Measurements from ENCODE around the gene PNLIPRP1.

Gene PNLIPRP1

GRCh38 chr10:116632596-116633215 lies 41.9 kb downstream of the PNLIPRP1 start:
- DNase-seq: no peak

GRCh38 chr10:116633216-116633600 lies 42.4 kb downstream of the PNLIPRP1 start:
- DNase-seq: no peak

- no peak for DNase-seq
Measured at GRCh38 chr10:116634126-116634975, 43.6 kb downstream of the PNLIPRP1 start.

- DNase-seq: no peak
Measured at GRCh38 chr10:116636385-116636784, 45.6 kb downstream of the PNLIPRP1 start.

GRCh38 chr10:116636976-116637375 lies 46.2 kb downstream of the PNLIPRP1 start:
- DNase-seq: no peak

- no peak for DNase-seq
Measured at GRCh38 chr10:116637830-116638229, 47.1 kb downstream of the PNLIPRP1 start.

GRCh38 chr10:116646502-116646901 lies 55.7 kb downstream of the PNLIPRP1 start:
- no peak for DNase-seq

GRCh38 chr10:116648903-116649302 lies 58.1 kb downstream of the PNLIPRP1 start:
- no peak for DNase-seq

- DNase-seq: no peak
Measured at GRCh38 chr10:116653885-116654284, 63.1 kb downstream of the PNLIPRP1 start.

GRCh38 chr10:116654816-116655215 lies 64.1 kb downstream of the PNLIPRP1 start:
- DNase-seq: no peak

GRCh38 chr10:116655568-116655967 lies 64.8 kb downstream of the PNLIPRP1 start:
- DNase-seq: no peak

- no peak for DNase-seq
Measured at GRCh38 chr10:116656044-116656443, 65.3 kb downstream of the PNLIPRP1 start.

GRCh38 chr10:116657863-116658551 lies 67.2 kb downstream of the PNLIPRP1 start:
- no peak for DNase-seq
